ENCODE results near the gene BAX.

Gene BAX

DNA sequence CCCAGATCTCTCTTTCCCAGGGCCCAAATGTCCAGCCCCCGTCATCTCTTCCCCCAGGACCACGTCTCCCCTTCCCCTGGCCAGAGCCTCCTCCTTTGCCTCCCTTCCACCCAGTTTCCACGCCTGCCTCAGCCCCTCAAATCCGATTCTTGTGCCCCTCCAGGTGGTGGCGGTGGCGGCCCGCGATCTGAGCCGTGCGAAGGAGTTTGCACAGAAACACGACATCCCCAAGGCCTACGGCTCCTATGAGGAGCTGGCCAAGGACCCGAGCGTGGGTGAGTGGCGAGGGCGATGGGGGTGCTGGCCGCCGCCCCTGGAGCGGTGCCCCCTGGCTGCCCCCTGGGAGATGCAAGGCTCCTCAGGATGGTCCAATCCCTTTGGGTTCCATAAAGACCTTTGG, 19.8 kb upstream of the BAX start:
- TF ChIP-seq, protein P1, sequence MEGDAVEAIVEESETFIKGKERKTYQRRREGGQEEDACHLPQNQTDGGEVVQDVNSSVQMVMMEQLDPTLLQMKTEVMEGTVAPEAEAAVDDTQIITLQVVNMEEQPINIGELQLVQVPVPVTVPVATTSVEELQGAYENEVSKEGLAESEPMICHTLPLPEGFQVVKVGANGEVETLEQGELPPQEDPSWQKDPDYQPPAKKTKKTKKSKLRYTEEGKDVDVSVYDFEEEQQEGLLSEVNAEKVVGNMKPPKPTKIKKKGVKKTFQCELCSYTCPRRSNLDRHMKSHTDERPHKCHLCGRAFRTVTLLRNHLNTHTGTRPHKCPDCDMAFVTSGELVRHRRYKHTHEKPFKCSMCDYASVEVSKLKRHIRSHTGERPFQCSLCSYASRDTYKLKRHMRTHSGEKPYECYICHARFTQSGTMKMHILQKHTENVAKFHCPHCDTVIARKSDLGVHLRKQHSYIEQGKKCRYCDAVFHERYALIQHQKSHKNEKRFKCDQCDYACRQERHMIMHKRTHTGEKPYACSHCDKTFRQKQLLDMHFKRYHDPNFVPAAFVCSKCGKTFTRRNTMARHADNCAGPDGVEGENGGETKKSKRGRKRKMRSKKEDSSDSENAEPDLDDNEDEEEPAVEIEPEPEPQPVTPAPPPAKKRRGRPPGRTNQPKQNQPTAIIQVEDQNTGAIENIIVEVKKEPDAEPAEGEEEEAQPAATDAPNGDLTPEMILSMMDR (IDR thresholded peaks at IDR 0.05; ENCODE audit: low read depth, low read length): no peak
- no peak for DNase-seq (ENCODE audit: extremely low read depth, low read depth)

DNA sequence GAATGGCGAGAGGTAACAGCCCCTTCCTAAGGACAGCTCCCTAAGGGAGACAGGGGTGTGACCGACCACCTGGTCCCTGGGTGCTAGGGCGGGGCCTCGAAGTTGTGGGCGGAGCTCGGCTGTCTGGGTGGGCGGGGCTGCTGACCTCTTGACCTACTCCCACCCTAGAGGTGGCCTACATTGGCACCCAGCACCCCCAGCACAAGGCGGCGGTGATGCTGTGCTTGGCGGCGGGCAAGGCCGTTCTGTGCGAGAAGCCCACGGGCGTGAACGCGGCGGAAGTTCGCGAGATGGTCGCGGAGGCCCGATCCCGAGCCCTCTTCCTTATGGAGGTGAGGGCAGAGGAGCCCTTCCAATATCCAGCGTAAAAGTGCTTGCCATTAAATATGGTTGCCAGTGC, 18.8 kb upstream of the BAX start:
- no peak for DNase-seq (ENCODE audit: extremely low read depth, low read depth)
- TF ChIP-seq, protein P1 (IDR thresholded peaks at IDR 0.05; ENCODE audit: low read depth, low read length): no peak

DNA sequence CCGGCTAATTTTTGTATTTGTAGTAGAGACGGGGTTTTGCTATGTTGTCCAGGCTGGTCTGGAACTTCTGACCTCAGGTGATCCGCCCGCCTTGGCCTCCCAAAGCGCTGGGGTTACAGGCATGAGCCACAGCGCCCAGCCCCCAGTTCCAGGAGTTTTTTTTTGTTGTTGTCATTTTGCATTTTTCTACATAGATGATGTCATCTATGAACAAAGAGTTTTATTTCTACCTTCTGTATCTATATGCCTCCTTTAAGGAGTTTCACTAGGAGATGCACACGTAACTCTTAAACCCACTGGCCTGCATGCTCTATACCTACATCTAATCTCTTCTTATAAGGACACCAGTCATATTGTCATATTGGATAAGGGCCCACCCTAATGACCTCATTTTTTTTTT, 16.4 kb upstream of the BAX start:
- DNase-seq (ENCODE audit: extremely low read depth, low read depth): no peak
- TF ChIP-seq, protein P1 (IDR thresholded peaks at IDR 0.05; ENCODE audit: low read depth, low read length): no peak

DNA sequence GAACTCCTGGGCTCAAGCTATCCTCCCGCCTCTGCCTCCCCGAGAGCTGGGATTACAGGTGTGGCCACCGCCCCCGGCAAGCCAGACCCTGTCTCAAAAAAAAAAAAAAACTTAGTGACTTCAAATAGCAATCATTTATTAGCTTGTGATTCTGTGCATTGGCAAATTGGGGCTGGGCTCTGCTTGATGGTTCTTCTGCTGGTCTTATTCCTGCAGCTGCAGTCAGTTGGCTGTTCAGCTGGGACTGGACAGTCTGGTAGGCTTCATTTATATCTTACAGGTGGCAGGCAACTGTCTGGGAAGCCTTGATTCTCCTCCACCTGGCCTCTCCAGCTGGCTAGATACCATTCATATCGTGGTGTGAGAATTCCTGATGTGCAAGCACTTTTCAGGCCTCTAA, 13.8 kb upstream of the BAX start:
- DNase-seq (ENCODE audit: extremely low read depth, low read depth): no peak
- TF ChIP-seq, protein P1 (IDR thresholded peaks at IDR 0.05; ENCODE audit: low read depth, low read length): no peak

DNA sequence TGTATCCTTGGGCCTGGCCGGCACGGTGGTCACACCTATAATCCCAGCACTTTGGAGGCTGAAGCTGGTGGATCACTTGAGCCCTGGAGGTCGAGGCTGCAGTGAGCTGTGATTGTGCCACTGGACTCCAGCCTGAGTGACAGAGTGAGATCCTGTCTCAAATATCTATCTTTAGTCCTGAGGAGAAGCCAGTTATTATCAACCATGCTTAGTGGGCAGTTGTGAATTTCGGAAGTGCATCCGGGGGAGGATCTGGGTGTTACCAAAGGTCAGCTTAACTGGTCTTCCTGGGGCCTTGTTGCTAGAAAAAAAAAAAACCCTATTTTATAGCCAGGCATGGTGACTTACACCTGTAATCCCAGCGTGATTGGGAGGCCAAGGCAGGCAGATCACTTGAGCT, 11.6 kb upstream of the BAX start:
- TF ChIP-seq, protein P1 (IDR thresholded peaks at IDR 0.05; ENCODE audit: low read depth, low read length): no peak
- no peak for DNase-seq (ENCODE audit: extremely low read depth, low read depth)

DNA sequence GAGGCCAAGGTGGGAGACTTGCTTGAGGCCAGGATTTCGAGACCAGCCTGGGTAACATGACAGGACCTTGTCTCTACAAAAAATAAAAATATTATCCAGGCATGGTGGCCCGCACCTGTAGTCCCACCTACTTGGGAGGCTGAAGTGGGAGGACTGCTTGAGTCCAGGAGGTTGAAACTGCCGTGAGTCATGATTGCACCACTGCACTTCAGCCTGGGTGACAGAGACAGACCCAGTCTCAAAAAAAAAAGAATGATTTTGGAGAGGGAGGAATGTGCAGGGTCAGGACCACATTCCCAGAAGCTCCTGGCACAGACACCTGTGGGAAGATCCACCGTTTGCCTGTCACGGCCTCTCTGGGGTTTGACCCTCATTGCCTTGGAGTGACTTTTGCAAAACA, 9.3 kb upstream of the BAX start:
- TF ChIP-seq, protein P1 (IDR thresholded peaks at IDR 0.05; ENCODE audit: low read depth, low read length): no peak
- no peak for DNase-seq (ENCODE audit: extremely low read depth, low read depth)

DNA sequence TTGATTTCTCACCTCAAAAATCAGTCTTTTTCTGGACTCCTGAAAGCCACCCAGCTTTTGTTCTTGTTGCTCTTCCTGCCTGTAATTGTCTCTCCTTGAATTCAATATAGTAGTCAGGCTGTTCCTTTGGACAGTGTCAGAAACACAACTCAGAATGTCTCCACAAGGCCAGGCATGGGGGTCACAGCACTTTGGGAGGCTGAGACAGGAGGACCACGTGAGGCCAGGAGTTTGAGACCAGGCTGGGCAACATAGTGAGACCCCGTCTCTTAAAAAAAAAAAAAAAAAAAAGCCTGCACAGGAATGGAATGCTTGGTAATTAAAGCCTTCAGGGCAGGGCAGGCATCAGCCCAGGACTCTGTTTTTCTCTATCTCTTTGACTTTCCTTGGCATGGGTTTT, 8.9 kb upstream of the BAX start:
- no peak for DNase-seq (ENCODE audit: extremely low read depth, low read depth)
- TF ChIP-seq, protein P1 (IDR thresholded peaks at IDR 0.05; ENCODE audit: low read depth, low read length): no peak
